ENCODE results near the gene FUT6.
"Not testable (repeated sequence)": the region's sequence is repeated elsewhere in the genome, so short reads cannot be mapped to it uniquely, and the experiment has no call there.

FUT6 gene

GRCh38 chr19:5863030-5863665, 23.6 kb upstream of the FUT6 start:
- FAIRE-seq: no peak
- DNase-seq (ENCODE audit: insufficient read length, low spot score): no peak

GRCh38 chr19:5857203-5858081, 17.9 kb upstream of the FUT6 start:
- no peak for DNase-seq (ENCODE audit: insufficient read length, low spot score)
- no peak for FAIRE-seq

- not testable (repeated sequence) for DNase-seq (ENCODE audit: insufficient read length, low spot score); FAIRE-seq
These were observed 15.6 kb upstream of the FUT6 start for GRCh38 chr19:5855151-5855550.

- DNase-seq (ENCODE audit: insufficient read length, low spot score); FAIRE-seq: not testable (repeated sequence)
These were observed 14.6 kb upstream of the FUT6 start for GRCh38 chr19:5854121-5854520.

- FAIRE-seq (no peak), DNase-seq (ENCODE audit: insufficient read length, low spot score) (no peak)
These were observed 11.8 kb upstream of the FUT6 start, which contains the start of gene FUT3 for GRCh38 chr19:5851302-5851701. Gene FUT3 (minus strand): TSS chr19:5851449.

- no peak for FAIRE-seq
- no peak for DNase-seq (ENCODE audit: insufficient read length, low spot score)
These were observed 11.3 kb upstream of the FUT6 start for GRCh38 chr19:5850743-5851293.

GRCh38 chr19:5850189-5850588, 10.7 kb upstream of the FUT6 start:
- no peak for DNase-seq (ENCODE audit: insufficient read length, low spot score)
- no peak for FAIRE-seq

- not testable (repeated sequence) for FAIRE-seq; DNase-seq (ENCODE audit: insufficient read length, low spot score)
These were observed 9.1 kb upstream of the FUT6 start for GRCh38 chr19:5848621-5849020.

GRCh38 chr19:5847846-5848245, 8.3 kb upstream of the FUT6 start:
- DNase-seq (ENCODE audit: insufficient read length, low spot score); FAIRE-seq: not testable (repeated sequence)

- DNase-seq (ENCODE audit: insufficient read length, low spot score) (no peak), FAIRE-seq (no peak)
These were observed 5.2 kb upstream of the FUT6 start for GRCh38 chr19:5844456-5845433.

- no peak for FAIRE-seq
- no peak for DNase-seq (ENCODE audit: insufficient read length, low spot score)
These were observed 3.9 kb upstream of the FUT6 start for GRCh38 chr19:5843295-5843927.

GRCh38 chr19:5841735-5842111, 2.2 kb upstream of the FUT6 start:
- not testable (repeated sequence) for FAIRE-seq

GRCh38 chr19:5838353-5839064, 993 bp downstream of the FUT6 start:
- DNase-seq (ENCODE audit: insufficient read length, low spot score): no peak
- no peak for FAIRE-seq

More at GRCh38 chr19:5841735-5842111, 2.2 kb upstream of the FUT6 start:
- not testable (repeated sequence) for DNase-seq (ENCODE audit: insufficient read length, low spot score)

- FAIRE-seq: no peak
- DNase-seq (ENCODE audit: insufficient read length, low spot score): no peak
These were observed 1.6 kb downstream of the FUT6 start for GRCh38 chr19:5837761-5838352.

GRCh38 chr19:5832527-5833216, 6.8 kb downstream of the FUT6 start:
- no peak for DNase-seq (ENCODE audit: insufficient read length, low spot score)
- no peak for FAIRE-seq

GRCh38 chr19:5832061-5832460, 7.4 kb downstream of the FUT6 start:
- DNase-seq (ENCODE audit: insufficient read length, low spot score) (no peak), FAIRE-seq (no peak)

GRCh38 chr19:5831159-5831558, 8.3 kb downstream of the FUT6 start:
- no peak for DNase-seq (ENCODE audit: insufficient read length, low spot score)
- no peak for FAIRE-seq

GRCh38 chr19:5829567-5830310, 9.8 kb downstream of the FUT6 start:
- FAIRE-seq (no peak), DNase-seq (ENCODE audit: insufficient read length, low spot score) (no peak)

All from HTR-8/SVneo (cell line).